ENCODE results near the gene SPACA7. TPM values are rescaled to one million over a fixed set of nuclear protein-coding genes. Genes with fewer than 3 reads are reported as not detected.

The SPACA7 gene
- total and polyA plus RNA-seq, 9 of the 15 experiments (the other 6 are each of a cell fraction or from before 2014, with no cell fraction given): not detected

DNA sequence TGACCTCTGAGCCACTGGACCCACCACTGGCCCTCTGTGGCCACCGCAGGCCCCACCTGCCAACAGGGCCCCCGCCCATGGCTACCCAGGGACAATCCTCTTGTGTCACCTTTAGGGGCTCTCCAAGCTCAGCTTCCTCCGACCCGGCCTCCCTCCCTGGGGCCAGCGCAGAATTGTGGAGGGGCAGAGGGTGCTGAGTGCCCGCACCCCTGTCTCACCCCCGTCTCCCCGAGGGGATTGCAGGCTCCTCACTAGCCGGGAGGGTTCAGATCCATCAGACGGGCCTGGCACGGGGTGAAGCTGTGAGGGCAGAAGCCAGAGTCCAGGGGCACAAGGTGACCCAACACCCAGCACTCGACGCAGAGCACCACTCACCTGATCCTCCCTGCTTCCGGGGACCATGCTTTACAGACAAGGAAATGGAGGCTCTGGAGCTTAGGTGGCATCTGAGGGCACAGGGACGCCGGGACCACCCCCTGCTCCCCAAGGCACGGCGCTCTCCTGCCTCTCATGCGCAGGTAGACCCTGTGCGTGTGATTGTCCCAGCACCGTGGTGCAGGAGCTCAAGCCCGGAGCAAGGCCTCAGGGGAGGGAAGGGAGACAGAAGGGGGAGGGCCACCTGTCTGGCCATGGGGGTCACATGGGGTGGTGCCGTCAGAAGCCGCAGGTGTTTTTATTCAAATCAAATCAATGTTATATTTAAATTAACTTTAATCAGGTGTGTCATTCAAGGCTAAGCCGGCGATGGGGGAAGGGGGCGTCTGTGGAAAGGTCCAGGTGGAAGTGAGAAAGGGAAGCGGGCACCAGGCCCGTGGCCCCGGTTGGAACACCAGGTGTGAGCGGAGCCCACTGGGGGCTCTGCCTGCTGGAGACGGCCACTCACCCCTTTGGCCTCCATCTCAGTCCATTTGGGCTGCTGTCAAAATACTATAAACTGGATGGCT, 21.6 kb upstream of the SPACA7 start (continued):
- TF ChIP-seq BMI1 (IDR thresholded peaks at IDR 0.05; ENCODE audit: low read length) (no peak), HDAC2 (IDR thresholded peaks at IDR 0.05) (no peak), NR2C1 (IDR thresholded peaks at IDR 0.05) (no peak), NR2C1 (tag; IDR thresholded peaks at IDR 0.05) (no peak), RFX5 (IDR thresholded peaks at IDR 0.05; ENCODE audit: low read depth, low read length) (no peak), GTF2A2 (tag; IDR thresholded peaks at IDR 0.05) (no peak), TSC22D4 (tag; IDR thresholded peaks at IDR 0.05) (no peak)
- TF ChIP-seq, protein P1, sequence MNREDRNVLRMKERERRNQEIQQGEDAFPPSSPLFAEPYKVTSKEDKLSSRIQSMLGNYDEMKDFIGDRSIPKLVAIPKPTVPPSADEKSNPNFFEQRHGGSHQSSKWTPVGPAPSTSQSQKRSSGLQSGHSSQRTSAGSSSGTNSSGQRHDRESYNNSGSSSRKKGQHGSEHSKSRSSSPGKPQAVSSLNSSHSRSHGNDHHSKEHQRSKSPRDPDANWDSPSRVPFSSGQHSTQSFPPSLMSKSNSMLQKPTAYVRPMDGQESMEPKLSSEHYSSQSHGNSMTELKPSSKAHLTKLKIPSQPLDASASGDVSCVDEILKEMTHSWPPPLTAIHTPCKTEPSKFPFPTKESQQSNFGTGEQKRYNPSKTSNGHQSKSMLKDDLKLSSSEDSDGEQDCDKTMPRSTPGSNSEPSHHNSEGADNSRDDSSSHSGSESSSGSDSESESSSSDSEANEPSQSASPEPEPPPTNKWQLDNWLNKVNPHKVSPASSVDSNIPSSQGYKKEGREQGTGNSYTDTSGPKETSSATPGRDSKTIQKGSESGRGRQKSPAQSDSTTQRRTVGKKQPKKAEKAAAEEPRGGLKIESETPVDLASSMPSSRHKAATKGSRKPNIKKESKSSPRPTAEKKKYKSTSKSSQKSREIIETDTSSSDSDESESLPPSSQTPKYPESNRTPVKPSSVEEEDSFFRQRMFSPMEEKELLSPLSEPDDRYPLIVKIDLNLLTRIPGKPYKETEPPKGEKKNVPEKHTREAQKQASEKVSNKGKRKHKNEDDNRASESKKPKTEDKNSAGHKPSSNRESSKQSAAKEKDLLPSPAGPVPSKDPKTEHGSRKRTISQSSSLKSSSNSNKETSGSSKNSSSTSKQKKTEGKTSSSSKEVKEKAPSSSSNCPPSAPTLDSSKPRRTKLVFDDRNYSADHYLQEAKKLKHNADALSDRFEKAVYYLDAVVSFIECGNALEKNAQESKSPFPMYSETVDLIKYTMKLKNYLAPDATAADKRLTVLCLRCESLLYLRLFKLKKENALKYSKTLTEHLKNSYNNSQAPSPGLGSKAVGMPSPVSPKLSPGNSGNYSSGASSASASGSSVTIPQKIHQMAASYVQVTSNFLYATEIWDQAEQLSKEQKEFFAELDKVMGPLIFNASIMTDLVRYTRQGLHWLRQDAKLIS (CRISPR knock-in tag; IDR thresholded peaks at IDR 0.05): no peak
- TF ChIP-seq, protein P2, sequence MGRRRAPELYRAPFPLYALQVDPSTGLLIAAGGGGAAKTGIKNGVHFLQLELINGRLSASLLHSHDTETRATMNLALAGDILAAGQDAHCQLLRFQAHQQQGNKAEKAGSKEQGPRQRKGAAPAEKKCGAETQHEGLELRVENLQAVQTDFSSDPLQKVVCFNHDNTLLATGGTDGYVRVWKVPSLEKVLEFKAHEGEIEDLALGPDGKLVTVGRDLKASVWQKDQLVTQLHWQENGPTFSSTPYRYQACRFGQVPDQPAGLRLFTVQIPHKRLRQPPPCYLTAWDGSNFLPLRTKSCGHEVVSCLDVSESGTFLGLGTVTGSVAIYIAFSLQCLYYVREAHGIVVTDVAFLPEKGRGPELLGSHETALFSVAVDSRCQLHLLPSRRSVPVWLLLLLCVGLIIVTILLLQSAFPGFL (CRISPR knock-in tag; IDR thresholded peaks at IDR 0.05): no peak

Measured in K562 (cell line).